ENCODE measurements around the gene EMP1.

- TF ChIP-seq POLR2A (IDR thresholded peaks at IDR 0.05; ENCODE audit: low read length) (no peak), RNF2 (IDR thresholded peaks at IDR 0.05; ENCODE audit: borderline replicate concordance, low read depth) (no peak), ELK1 (IDR thresholded peaks at IDR 0.05; ENCODE audit: low read depth, low read length) (no peak), CTCF (IDR thresholded peaks at IDR 0.05) (no peak)
Observed at GRCh38 chr12:13197032-13197431, 506 bp downstream of the EMP1 start.
